SJSA1 (cell line): Measurements from ENCODE around the gene ATG9A. TPM values are rescaled to one million over a fixed set of nuclear protein-coding genes. Genes with fewer than 3 reads are reported as not detected.

ENCODE experiments used
- DNase-seq, 2 experiments: peaks; one replicate each; pipeline ENCODE4 v3.0.0-alpha.2; 2015 to 2020; ENCODE audit warnings: low spot score in 2 of 2, low read depth in 1 of 2
- H3K27ac ChIP-seq: fragments of 250-450 bp; sonication (Bioruptor Pico); 2 replicates; pipeline ENCODE4 v1.5.1; 2020; ENCODE audit warnings: mild to moderate bottlenecking, moderate library complexity
- H3K27me3 ChIP-seq: fragments of 250-450 bp; sonication (Bioruptor Pico); replicated peaks from 2 replicates; pipeline ENCODE4 v1.5.1; 2020; ENCODE audit warnings: mild to moderate bottlenecking, moderate library complexity
- H3K36me3 ChIP-seq: fragments of 250-450 bp; sonication (Bioruptor Pico); 2 replicates; pipeline ENCODE4 v1.5.1; 2020; ENCODE audit warnings: mild to moderate bottlenecking
- H3K4me1 ChIP-seq: fragments of 250-450 bp; sonication (Bioruptor Pico); replicated peaks from 2 replicates; pipeline ENCODE4 v1.6.1; 2021; ENCODE audit warnings: mild to moderate bottlenecking
- H3K4me3 ChIP-seq: fragments of 250-450 bp; sonication (Bioruptor Pico); 2 replicates; pipeline ENCODE4 v1.5.1; 2020; ENCODE audit warnings: mild to moderate bottlenecking
- H3K9me3 ChIP-seq: fragments of 250-450 bp; sonication (Bioruptor Pico); replicated peaks from 2 replicates; pipeline ENCODE4 v1.5.1; 2020; ENCODE audit warnings: mild to moderate bottlenecking
- total RNA-seq: library from RNA; depleted of rRNA; stranded (reverse); fragments of >200 nt; shearing (Covaris generic); gene quantifications from 2 replicates; pipeline ENCODE4 v1.2.3, GENCODE V29; 2014; rRNA removed

The ATG9A gene
- total RNA-seq, 1 experiment from 2014 or later, result 45.8 TPM

- H3K4me1 ChIP-seq, result peaks cover 17% of the 10 kb centered on the region
- peak; percentile 79 to 87 for DNase-seq
- H3K36me3 ChIP-seq, result peaks cover 50% of the 10 kb centered on the region
Measured at GRCh38 chr2:219176818-219177551, 52.5 kb downstream of the ATG9A start, which contains the start of gene CNPPD1. Gene CNPPD1, minus strand, starts transcription at chr2:219176925. Its CDS starts 97 bp downstream, at chr2:219176828.

DNA sequence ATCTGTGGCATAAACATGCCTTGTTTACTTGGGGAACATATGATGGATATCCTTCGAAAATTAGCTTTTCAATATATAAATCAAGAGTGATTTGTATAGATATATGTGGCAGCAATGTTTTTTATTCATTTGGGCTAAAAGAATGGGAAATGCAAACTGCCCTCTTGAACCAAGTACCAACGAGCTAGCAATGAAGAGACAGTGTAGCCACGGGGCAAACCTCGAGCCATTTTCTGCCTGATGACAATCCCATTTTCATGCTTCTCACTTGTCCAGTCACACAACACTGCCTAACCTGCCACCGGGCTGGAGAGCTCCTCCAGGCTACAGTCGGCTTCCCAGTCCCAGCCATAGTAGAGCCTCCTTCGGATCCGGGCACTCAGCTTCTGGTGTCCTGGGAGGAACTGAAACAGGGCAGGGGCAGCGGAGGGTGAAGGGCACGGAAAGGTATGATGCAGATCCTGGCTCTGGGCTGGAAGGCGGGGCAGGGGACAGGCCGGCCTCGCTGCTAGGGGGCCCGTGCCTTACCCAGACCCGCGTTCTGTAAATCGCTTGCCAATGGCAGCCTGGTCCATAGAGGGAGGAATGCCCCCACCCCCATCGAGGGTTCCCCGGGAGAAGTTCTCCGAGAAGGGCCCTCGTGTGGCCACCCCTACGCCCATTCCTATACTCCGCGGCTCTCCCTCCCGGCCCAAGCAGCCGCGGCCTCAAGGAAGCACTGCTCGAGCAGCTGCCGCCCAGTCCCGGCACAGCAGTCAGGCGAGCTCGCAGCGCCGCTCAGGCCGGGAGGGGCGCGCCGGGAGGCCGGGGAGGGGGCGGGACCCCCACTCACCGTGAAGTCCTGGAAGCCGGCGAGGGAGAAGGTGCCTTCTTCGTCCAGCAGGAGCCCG, 53.3 kb downstream of the ATG9A start:
- H3K36me3 ChIP-seq, result peaks cover 41% of the 10 kb centered on the region
- peak in 1 of 2 experiments; percentile 52 for DNase-seq
- no peaks in the 10 kb centered on the region for H3K27me3 ChIP-seq
- H3K4me1 ChIP-seq, result peaks cover 17% of the 10 kb centered on the region
- H3K4me3 ChIP-seq, result peak overlapping the region; percentile 73
- peak overlapping the region; percentile 87; the same call in 1 of the 2 replicates for H3K27ac ChIP-seq
- H3K9me3 ChIP-seq, result no peaks in the 10 kb centered on the region

More at GRCh38 chr2:219176818-219177551, 52.5 kb downstream of the ATG9A start, which contains the start of gene CNPPD1:
- Histone ChIP-seq H3K4me3 (peak within 1 kb of the TSS; percentile 73), H3K27me3 (no peaks in the 10 kb centered on the region), H3K9me3 (no peaks in the 10 kb centered on the region), H3K27ac (peak within 1 kb of the TSS; percentile 87)

GRCh38 chr2:219175486-219175885, 54.0 kb downstream of the ATG9A start:
- no peaks in the 10 kb centered on the region for H3K9me3 ChIP-seq
- H3K27ac ChIP-seq, result no peak overlapping the region
- H3K36me3 ChIP-seq, result peaks cover 35% of the 10 kb centered on the region
- no peaks in the 10 kb centered on the region for H3K27me3 ChIP-seq
- DNase-seq, result no peak
- H3K4me3 ChIP-seq, result peak overlapping the region; percentile 73
- peaks cover 17% of the 10 kb centered on the region for H3K4me1 ChIP-seq

DNA sequence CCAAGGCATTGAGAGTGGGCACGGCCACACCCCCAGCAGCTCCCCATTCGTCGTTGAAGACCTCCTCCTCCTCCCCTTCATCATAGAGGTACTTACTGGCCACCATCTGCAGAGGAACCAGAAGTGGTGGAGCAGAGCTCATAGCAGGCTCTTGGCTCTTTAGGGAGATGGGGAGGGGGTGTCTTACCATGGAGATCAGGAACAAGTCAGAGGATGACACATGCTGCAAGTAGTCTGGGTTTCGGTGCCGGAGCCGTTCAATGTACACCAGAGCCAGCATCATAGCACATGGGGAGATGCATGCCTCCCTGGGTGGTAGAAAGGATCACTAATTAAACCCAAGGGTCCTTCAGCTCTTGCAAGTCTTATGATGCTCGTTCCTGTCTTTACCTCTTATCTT, 54.6 kb downstream of the ATG9A start:
- Histone ChIP-seq H3K4me3 (no peak overlapping the region), H3K36me3 (peaks cover 28% of the 10 kb centered on the region), H3K27me3 (no peaks in the 10 kb centered on the region), H3K4me1 (peaks cover 17% of the 10 kb centered on the region), H3K27ac (no peak overlapping the region), H3K9me3 (no peaks in the 10 kb centered on the region)
- DNase-seq, result no peak

- peaks cover 15% of the 10 kb centered on the region for H3K4me1 ChIP-seq
Measured at GRCh38 chr2:219174146-219174545, 55.3 kb downstream of the ATG9A start.

DNA sequence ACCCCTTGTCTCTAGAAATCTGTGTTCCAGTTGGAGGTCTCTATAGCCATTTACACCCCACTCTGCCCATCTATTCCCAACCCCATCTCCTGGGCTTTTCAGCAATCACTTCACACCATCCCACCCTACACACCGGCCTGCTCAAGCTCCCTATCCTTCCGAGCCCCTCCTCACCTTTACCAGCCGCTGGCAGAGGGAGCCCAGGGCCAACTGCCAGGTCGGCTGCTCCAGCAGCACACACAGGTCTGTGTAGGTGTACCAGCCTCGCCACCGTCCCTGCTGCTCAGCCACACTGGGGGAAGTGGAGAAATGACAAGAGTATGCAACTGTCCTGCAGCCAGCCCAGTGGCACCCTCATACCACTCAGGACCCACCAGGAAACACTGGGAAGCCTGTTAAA, 56.3 kb downstream of the ATG9A start:
- no peak overlapping the region for H3K4me3 ChIP-seq
- peaks cover 9% of the 10 kb centered on the region for H3K4me1 ChIP-seq
- no peaks in the 10 kb centered on the region for H3K27me3 ChIP-seq
- no peak for DNase-seq
- H3K36me3 ChIP-seq, result peaks cover 21% of the 10 kb centered on the region
- no peak overlapping the region for H3K27ac ChIP-seq
- H3K9me3 ChIP-seq, result no peaks in the 10 kb centered on the region

More at GRCh38 chr2:219174146-219174545, 55.3 kb downstream of the ATG9A start:
- Histone ChIP-seq H3K27me3 (no peaks in the 10 kb centered on the region), H3K36me3 (peaks cover 21% of the 10 kb centered on the region), H3K27ac (no peak overlapping the region), H3K9me3 (no peaks in the 10 kb centered on the region), H3K4me3 (no peak overlapping the region)
- no peak for DNase-seq

GRCh38 chr2:219172231-219173154, 56.9 kb downstream of the ATG9A start:
- DNase-seq, result no peak
- H3K27ac ChIP-seq, result no peak overlapping the region

GRCh38 chr2:219171231-219171651, 58.2 kb downstream of the ATG9A start:
- Histone ChIP-seq H3K9me3 (no peaks in the 10 kb centered on the region), H3K4me3 (no peak overlapping the region), H3K4me1 (peaks cover 7% of the 10 kb centered on the region), H3K27me3 (no peaks in the 10 kb centered on the region), H3K36me3 (peaks cover 17% of the 10 kb centered on the region), H3K27ac (no peak overlapping the region)
- peak in 1 of 2 experiments; percentile 49 for DNase-seq

More at GRCh38 chr2:219172231-219173154, 56.9 kb downstream of the ATG9A start:
- no peak overlapping the region for H3K4me3 ChIP-seq
- no peaks in the 10 kb centered on the region for H3K27me3 ChIP-seq
- H3K36me3 ChIP-seq, result peaks cover 21% of the 10 kb centered on the region
- H3K9me3 ChIP-seq, result no peaks in the 10 kb centered on the region
- peaks cover 9% of the 10 kb centered on the region for H3K4me1 ChIP-seq

DNA sequence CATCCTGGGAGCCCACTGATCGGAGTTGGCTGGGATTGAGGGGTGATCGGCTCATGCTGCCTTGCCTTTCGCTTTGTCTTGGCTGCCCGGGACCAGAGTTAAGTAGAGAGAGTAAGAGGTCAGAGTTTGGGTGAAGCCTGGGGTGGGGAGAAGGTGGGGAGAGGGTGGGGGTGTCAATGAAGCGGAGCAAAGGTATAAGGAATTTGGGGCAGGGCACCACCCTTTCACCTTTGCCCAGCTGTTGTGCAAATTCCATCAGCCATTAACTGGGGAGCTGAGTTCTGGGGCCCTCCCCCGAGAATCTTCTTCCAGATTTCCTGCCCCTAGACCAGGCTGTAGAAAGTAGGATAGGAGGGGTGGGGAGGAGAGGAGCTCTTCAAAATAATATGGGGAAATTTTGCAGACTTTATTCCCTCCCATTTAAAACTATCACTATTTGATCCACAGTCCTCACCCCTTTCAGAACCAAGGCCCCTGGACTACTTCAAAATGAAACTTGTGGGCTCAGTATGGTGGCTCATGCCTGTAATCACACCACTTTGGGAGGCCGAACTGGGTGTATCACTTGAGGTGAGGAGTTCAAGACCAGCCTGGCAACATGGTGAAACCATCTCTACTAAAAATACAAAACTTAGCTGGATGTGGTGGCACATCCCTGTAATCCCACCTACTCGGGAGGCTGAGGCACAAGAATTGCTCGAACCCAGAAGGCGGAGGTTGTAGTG, 59.3 kb downstream of the ATG9A start, which contains the start of gene SLC23A3:
SLC23A3 (minus strand) TSS at position 100 of the 725 bp plus-strand sequence; CDS start at position 55, 45 bp downstream.
- H3K36me3 ChIP-seq, result peaks cover 15% of the 10 kb centered on the region
- no peaks in the 10 kb centered on the region for H3K4me1 ChIP-seq
- no peak for DNase-seq
- H3K4me3 ChIP-seq, result no peak within 1 kb of the TSS
- no peaks in the 10 kb centered on the region for H3K9me3 ChIP-seq
- H3K27ac ChIP-seq, result no peak within 1 kb of the TSS
- no peaks in the 10 kb centered on the region for H3K27me3 ChIP-seq

Other genes with a start within 250 kb of the ATG9A start
- not detected in 2 replicates for gene FEV, start 244.5 kb downstream of the ATG9A start, total RNA-seq
- gene CRYBA2, start 236.2 kb downstream of the ATG9A start, total RNA-seq, result not detected in 2 replicates
- not detected in 2 replicates for gene CFAP65, start 188.1 kb downstream of the ATG9A start, total RNA-seq
- gene IHH, start 168.7 kb downstream of the ATG9A start, total RNA-seq, result 0.05 TPM in 1 of 2 replicates, not detected in the other
- gene NHEJ1, start 68.8 kb downstream of the ATG9A start, total RNA-seq, result 13.0 and 15.4 TPM in 2 replicates
- 0.13 TPM in 1 of 2 replicates, not detected in the other for gene SLC23A3, start 59.6 kb downstream of the ATG9A start, total RNA-seq
- 26.1 and 33.8 TPM in 2 replicates for gene CNPPD1, start 52.7 kb downstream of the ATG9A start, total RNA-seq
- 37.6 and 45.8 TPM in 2 replicates for gene RETREG2, start 51.4 kb downstream of the ATG9A start, total RNA-seq
- 42.7 and 50.1 TPM in 2 replicates for gene ZFAND2B, start 22.9 kb downstream of the ATG9A start, total RNA-seq
- 19.1 and 22.2 TPM in 2 replicates for gene ABCB6, start 10.7 kb downstream of the ATG9A start, total RNA-seq
- 13.9 and 15.2 TPM in 2 replicates for gene ANKZF1, start 170 bp upstream of the ATG9A start, total RNA-seq
- gene GLB1L, start 15.8 kb upstream of the ATG9A start, total RNA-seq, result 0.53 and 3.6 TPM in 2 replicates
- 13.2 and 18.6 TPM in 2 replicates for gene STK16, start 15.8 kb upstream of the ATG9A start, total RNA-seq
- not detected in 2 replicates for gene TUBA4B, start 23.6 kb upstream of the ATG9A start, total RNA-seq
- 0.45 TPM in 1 of 2 replicates, not detected in the other for gene TUBA4A, start 24.3 kb upstream of the ATG9A start, total RNA-seq
- 35.5 and 57.8 TPM in 2 replicates for gene DNAJB2, start 49.7 kb upstream of the ATG9A start, total RNA-seq
- gene PTPRN, start 79.8 kb upstream of the ATG9A start, total RNA-seq, result 4.2 and 4.9 TPM in 2 replicates
- not detected in 2 replicates for gene RESP18, start 103.1 kb upstream of the ATG9A start, total RNA-seq
- gene DNPEP, start 158.3 kb upstream of the ATG9A start, total RNA-seq, result 25.5 and 56.1 TPM in 2 replicates
- 0.13 TPM in 1 of 2 replicates, not detected in the other for gene DES, start 188.7 kb upstream of the ATG9A start, total RNA-seq
- gene SPEG, start 205.2 kb upstream of the ATG9A start, total RNA-seq, result 0.44 and 4.2 TPM in 2 replicates